ENCODE measurements around the gene MIA3.

DNA sequence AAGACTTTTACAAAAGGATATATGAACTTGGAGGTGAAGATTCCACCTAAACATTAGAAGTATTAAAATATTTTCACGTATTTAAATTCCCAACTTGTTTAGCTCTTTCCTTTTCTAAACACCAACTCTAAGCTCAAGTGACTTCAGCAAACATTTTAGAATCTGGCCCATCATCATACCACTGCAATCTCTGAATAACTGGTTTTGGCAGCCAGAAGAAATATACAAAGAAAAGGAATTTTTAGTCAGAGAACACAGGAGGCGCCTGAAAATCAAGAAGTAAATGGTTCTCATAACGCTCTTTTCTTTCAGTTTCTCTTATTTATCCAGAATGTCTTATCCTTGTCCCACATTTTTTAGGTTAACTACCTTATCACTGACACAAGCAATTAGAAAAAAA, 38.6 kb upstream of the MIA3 start:
- TF ChIP-seq POLR2AphosphoS5 (IDR thresholded peaks at IDR 0.05; ENCODE audit: insufficient read depth in 1 of 2, low read depth in 1 of 2) (no peak), CTCF (IDR thresholded peaks at IDR 0.05) (no peak)
